Esophagus squamous epithelium (tissue), 5 donors: ENCODE results near the gene UBXN11. TPM values are rescaled to one million over a fixed set of nuclear protein-coding genes. Genes with fewer than 3 reads are reported as not detected.
"Not testable (repeated sequence)": the region's sequence is repeated elsewhere in the genome, so short reads cannot be mapped to it uniquely, and the experiment has no call there.

Experiments used
- DNase-seq: peaks from one replicate; lab custom pipeline; 2025; lab: John Stamatoyannopoulos, UW
- H3K27ac ChIP-seq, 4 donors: fragments of 200-600 bp; sonication (generic); one replicate each; pipeline ENCODE4 v1.5.1; 2016 to 2019; ENCODE audit warnings: mild to moderate bottlenecking in 1 of 4
- H3K27me3 ChIP-seq, 4 donors: fragments of 200-600 bp; sonication (generic); 1 replicate in 3 of 4; 2 replicates in 1 of 4; pipeline versions ENCODE4 v1.5.1 to v1.6.0; 2017 to 2021; ENCODE audit warnings: antibody characterized with exemption in 1 of 4
- H3K36me3 ChIP-seq, 3 donors: fragments of 200-600 bp; sonication (generic); one replicate each; pipeline ENCODE4 v1.5.1; 2016 to 2019
- H3K4me1 ChIP-seq, 3 donors: fragments of 200-600 bp; sonication (generic); one replicate each; pipeline ENCODE4 v1.5.1; 2017 to 2019
- H3K4me3 ChIP-seq, 4 donors: fragments of 200-600 bp; sonication (generic); 1 replicate in 3 of 4; 2 replicates in 1 of 4; pipeline ENCODE4 v1.5.1; 2016 to 2019; ENCODE audit warnings: mild to moderate bottlenecking in 2 of 4, moderate library complexity in 1 of 4
- H3K9me3 ChIP-seq, 3 donors: fragments of 200-600 bp; sonication (generic); one replicate each; pipeline ENCODE4 v1.5.1; 2016 to 2019
- POLR2A ChIP-seq, 4 donors: fragments of 450-650 bp; IDR thresholded peaks; one replicate each; pipeline ENCODE4 v1.6.1; 2017; ENCODE audit warnings: antibody characterized with exemption in 4 of 4, mild to moderate bottlenecking in 4 of 4, moderate library complexity in 3 of 4
- WGBS, 2 donors: methylation state at CpG; one replicate each; pipeline ENCODE4 v1.1.5; 2018; 5-methylcytosine and 5-hydroxymethylcytosine counted together
- intact Hi-C: fragments of 100-400 bp; cut with DNase I; formaldehyde crosslinking; loops from one replicate; pipeline ENCODE4 v1.15.0; 2022
- total RNA-seq, 4 donors: library from RNA; depleted of rRNA; stranded (reverse); fragments of >200 nt; gene quantifications; one replicate each; pipeline ENCODE4 v1.1.0, GENCODE V29; 2016
- TF ChIP-seq, protein P1 (sequence below), 6 experiments: fragments of 450-650 bp in 4 of 6; fragments of 200-600 bp in 2 of 6; sonication (generic) in 2 of 6; IDR thresholded peaks; one replicate each; pipeline ENCODE4 v1.5.1; 2016 to 2019; ENCODE audit warnings: antibody characterized with exemption in 6 of 6, mild to moderate bottlenecking in 4 of 6, moderate library complexity in 4 of 6
- donor health status: DM: yes; HTN: yes; CAD: no.

UBXN11 gene
- total RNA-seq, 4 donors from 2014 or later: 3.2 to 9.2 (median 3.7) TPM

DNA sequence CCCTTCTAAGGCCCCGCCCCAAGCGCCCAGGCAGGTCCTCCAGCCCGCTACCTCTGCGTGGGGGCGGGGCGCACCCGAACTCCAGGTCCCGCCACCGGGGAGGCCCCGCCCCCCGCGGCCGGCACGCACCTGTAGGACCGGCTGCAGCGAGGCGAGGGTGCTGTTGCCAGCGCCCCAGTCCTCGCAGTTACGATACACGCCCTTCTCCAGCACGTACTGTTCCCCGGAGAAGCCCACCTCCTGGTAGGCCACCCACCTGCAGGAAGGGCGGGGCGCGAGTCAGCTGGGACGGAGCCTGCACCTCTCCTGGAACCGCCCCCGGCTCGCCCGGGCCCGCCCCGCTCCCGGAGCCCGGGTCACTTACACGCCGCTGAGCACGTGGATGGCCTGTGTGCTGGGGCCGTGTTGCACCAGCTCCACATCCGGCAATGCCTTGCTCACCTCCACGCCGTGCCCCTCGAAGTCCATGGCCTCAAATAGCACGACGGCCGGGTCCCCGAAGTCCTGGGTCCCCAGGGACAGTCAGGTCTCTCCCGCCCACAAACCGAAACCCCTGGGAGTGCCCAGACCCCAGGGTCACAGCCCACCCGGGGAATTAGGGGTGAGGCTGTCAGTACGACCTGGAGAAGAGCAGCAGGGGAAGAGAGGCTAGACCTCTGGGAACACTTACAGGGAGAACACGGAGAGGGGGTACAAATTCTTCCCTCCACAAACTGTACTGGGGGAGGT lies 30.2 kb upstream of the UBXN11 start:
- WGBS, 2 donors: 39% methylated on average over 6 of the region's 52 CpGs; no CpG with 5 or more reads in 1 of the 2 donors
- Histone ChIP-seq H3K27me3 (peaks cover 0 to 45% (median 0%) of the 10 kb centered on the region in 4 donors), H3K4me3 (peak overlapping the region; percentile 30 to 73 (median 53)), H3K9me3 (no peaks in the 10 kb centered on the region), H3K36me3 (peaks cover 0 to 60% (median 0%) of the 10 kb centered on the region in 3 donors), H3K27ac (peak overlapping the region; percentile 47 to 86 (median 72)), H3K4me1 (peaks cover 3 to 26% (median 5%) of the 10 kb centered on the region in 3 donors)
- DNase-seq: no peak
- intact Hi-C loops: no loop called here
- TF ChIP-seq, protein P1, sequence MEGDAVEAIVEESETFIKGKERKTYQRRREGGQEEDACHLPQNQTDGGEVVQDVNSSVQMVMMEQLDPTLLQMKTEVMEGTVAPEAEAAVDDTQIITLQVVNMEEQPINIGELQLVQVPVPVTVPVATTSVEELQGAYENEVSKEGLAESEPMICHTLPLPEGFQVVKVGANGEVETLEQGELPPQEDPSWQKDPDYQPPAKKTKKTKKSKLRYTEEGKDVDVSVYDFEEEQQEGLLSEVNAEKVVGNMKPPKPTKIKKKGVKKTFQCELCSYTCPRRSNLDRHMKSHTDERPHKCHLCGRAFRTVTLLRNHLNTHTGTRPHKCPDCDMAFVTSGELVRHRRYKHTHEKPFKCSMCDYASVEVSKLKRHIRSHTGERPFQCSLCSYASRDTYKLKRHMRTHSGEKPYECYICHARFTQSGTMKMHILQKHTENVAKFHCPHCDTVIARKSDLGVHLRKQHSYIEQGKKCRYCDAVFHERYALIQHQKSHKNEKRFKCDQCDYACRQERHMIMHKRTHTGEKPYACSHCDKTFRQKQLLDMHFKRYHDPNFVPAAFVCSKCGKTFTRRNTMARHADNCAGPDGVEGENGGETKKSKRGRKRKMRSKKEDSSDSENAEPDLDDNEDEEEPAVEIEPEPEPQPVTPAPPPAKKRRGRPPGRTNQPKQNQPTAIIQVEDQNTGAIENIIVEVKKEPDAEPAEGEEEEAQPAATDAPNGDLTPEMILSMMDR (IDR thresholded peaks at IDR 0.05): peak in 1 of 6 experiments; percentile 3
- no peak for TF ChIP-seq POLR2A (IDR thresholded peaks at IDR 0.05)

DNA sequence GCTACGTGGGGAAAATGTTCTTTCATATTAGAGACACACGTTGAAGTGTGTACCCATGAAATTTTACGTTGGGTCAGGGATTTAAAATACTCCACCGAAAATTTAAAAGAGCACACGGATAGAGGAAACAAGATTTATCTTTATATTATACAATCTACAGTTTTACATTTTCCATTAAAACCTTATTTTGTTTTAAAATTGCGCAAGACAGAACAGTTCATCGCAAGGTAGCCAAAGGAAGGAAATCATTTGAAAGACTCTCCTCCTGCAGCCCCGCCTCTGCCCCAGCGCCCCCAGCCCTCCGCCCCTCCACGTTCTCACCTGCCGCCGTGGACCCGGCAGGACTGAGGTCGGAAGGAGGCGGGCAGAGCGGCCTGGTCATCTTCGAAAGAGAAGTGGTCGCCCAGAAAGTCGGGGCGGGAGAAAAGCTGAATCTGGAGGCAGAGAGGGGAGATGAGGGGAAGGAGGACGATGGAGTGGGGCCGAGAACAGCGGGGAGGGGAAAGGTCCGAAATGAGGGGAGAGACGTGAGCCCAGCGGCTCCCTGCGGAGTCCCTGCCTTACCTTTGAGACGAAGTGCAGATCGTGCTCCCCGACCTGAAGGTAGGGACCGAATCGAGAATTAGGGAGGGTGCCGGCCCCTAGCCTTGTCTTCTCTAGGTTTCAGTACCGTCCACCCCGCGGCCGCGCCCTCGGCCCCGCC lies 29.5 kb upstream of the UBXN11 start:
- Histone ChIP-seq H3K27me3 (peaks cover 0 to 52% (median 0%) of the 10 kb centered on the region in 4 donors), H3K4me3 (peak overlapping the region; percentile 30 to 73 (median 53)), H3K36me3 (peaks cover 0 to 62% (median 0%) of the 10 kb centered on the region in 3 donors), H3K9me3 (no peaks in the 10 kb centered on the region), H3K4me1 (peaks cover 3 to 26% (median 5%) of the 10 kb centered on the region in 3 donors), H3K27ac (peak overlapping the region; percentile 30 to 86 (median 68))
- 2 to 4% methylated on average over 19 to 32 of the region's 41 CpGs for WGBS, 2 donors
- intact Hi-C loops: no loop called here
- TF ChIP-seq, protein P1 (IDR thresholded peaks at IDR 0.05): no peak
- peak in 1 of 4 donors; percentile 7 for TF ChIP-seq POLR2A (IDR thresholded peaks at IDR 0.05)
- no peak for DNase-seq

DNA sequence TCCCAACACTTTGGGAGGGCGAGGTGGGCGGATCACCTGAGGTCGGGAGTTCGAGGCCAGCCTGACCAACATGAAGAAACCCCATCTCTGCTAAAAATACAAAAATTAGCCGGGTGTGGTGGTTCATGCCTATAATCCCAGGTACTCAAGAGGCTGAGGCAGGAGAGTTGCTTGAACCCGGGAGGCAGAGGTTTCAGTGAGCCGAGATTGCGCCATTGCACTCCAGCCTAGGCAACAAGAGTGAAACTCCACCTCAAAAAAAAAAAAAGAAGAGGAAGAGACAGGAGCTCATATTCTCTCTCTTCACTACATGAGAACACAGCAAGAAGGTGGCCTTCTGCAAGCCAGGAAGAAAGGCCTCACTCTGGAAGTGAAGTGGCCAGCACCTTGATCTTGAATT lies 26.9 kb upstream of the UBXN11 start:
- intact Hi-C loops, H3K9me3 ChIP-seq, H3K4me3 ChIP-seq, DNase-seq, H3K27ac ChIP-seq: not testable (repeated sequence)
- H3K27me3 ChIP-seq: peaks cover 0 to 66% (median 0%) of the 10 kb centered on the region in 4 donors
- H3K36me3 ChIP-seq: peaks cover 0 to 67% (median 0%) of the 10 kb centered on the region in 3 donors
- H3K4me1 ChIP-seq: peaks cover 3 to 26% (median 5%) of the 10 kb centered on the region in 3 donors
- WGBS, 2 donors: 86 to 88% methylated on average over 8 of the region's 8 CpGs

DNA sequence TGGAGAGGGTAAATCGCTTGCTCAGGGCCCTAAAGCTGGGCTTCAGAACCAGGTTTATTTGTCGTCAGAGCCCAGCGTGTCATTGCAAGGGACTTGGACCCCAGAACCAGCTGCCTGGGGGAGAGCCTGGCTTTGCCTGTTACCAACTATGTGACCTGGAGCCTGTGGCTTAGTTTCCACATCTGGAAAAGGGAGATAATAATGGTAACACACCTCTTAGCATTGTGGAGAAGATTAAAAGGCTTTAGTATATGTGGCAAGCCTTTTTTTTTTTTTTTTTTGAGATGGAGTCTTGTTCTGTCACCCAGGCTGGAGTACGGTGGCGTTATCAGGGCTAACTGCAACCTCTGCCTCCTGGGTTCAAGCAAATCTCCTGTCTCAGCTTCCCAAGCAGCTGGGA lies 23.8 kb upstream of the UBXN11 start:
- H3K4me1 ChIP-seq: peaks cover 0 to 13% (median 0%) of the 10 kb centered on the region in 3 donors
- TF ChIP-seq POLR2A (IDR thresholded peaks at IDR 0.05): no peak
- TF ChIP-seq, protein P1 (IDR thresholded peaks at IDR 0.05): no peak
- H3K27me3 ChIP-seq: peaks cover 0 to 52% (median 0%) of the 10 kb centered on the region in 4 donors
- DNase-seq: no peak
- H3K4me3 ChIP-seq: no peak overlapping the region
- peaks cover 0 to 86% (median 0%) of the 10 kb centered on the region in 3 donors for H3K36me3 ChIP-seq
- H3K9me3 ChIP-seq: no peaks in the 10 kb centered on the region
- no peak overlapping the region for H3K27ac ChIP-seq
- 92 to 98% methylated on average over 5 of the region's 5 CpGs for WGBS, 2 donors
- intact Hi-C loops: no loop called here

DNA sequence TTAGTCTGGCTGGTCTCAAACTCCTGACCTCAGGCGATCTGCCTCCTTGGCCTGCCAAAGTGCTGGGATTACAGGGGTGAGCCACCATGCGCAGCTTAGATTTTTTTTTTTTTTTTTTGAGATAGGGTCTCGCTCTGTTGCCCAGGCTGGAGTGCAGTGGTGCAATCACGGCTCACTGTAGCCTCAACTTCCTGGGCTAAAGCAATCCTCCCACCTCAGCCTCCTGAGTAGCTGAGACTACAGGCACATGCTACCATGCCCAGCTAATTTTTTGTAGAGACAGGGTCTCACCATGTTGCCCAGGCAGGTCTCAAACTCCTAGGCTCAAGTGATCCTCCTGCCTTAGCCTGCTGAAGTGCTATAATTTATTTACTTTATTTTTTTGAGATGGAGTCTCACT lies 22.9 kb upstream of the UBXN11 start:
- WGBS, 2 donors: 88 to 92% methylated on average over 3 to 4 of the region's 4 CpGs
- DNase-seq, H3K27ac ChIP-seq, H3K9me3 ChIP-seq, H3K4me3 ChIP-seq, intact Hi-C loops, H3K4me1 ChIP-seq: not testable (repeated sequence)
- Histone ChIP-seq H3K36me3 (peaks cover 0 to 87% (median 0%) of the 10 kb centered on the region in 3 donors), H3K27me3 (peaks cover 0 to 44% (median 0%) of the 10 kb centered on the region in 4 donors)
